Coronary artery (tissue), 2 donors: ENCODE results near the gene PCDHGC5.

Experiments
- DNase-seq: peaks from one replicate; pipeline ENCODE4 v3.0.0-alpha.2; 2017; ENCODE audit warnings: low spot score
- H3K27ac ChIP-seq, 2 donors: fragments of 200-600 bp; sonication (generic); one replicate each; pipeline ENCODE4 v1.5.1; 2016 to 2019
- H3K4me3 ChIP-seq: fragments of 200-600 bp; sonication (generic); 2 replicates; pipeline ENCODE4 v1.5.1; 2016; ENCODE audit warnings: mild to moderate bottlenecking, moderate library complexity
- TF ChIP-seq, protein P1 (sequence below): fragments of 200-600 bp; sonication (generic); IDR thresholded peaks from one replicate; pipeline ENCODE4 v1.5.1; 2019; ENCODE audit warnings: antibody characterized with exemption

The PCDHGC5 gene

DNA sequence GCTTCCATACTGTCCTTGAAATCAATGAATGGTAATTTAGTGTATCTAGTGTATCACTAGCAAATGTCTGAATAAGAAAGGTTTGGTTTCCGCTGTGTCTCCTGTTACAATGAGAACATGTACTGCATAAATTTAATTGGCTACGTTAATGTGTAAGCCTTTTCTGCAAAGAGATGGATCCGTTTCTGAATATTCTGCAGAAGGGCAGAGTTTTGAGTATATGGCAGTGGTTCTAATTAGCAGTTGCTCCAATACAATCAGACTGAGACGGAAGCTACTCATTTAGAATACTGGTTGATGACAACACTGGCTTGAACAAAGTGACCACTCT, 4.6 kb upstream of the PCDHGC5 start:
- TF ChIP-seq, protein P1, sequence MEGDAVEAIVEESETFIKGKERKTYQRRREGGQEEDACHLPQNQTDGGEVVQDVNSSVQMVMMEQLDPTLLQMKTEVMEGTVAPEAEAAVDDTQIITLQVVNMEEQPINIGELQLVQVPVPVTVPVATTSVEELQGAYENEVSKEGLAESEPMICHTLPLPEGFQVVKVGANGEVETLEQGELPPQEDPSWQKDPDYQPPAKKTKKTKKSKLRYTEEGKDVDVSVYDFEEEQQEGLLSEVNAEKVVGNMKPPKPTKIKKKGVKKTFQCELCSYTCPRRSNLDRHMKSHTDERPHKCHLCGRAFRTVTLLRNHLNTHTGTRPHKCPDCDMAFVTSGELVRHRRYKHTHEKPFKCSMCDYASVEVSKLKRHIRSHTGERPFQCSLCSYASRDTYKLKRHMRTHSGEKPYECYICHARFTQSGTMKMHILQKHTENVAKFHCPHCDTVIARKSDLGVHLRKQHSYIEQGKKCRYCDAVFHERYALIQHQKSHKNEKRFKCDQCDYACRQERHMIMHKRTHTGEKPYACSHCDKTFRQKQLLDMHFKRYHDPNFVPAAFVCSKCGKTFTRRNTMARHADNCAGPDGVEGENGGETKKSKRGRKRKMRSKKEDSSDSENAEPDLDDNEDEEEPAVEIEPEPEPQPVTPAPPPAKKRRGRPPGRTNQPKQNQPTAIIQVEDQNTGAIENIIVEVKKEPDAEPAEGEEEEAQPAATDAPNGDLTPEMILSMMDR = no peak
- Histone ChIP-seq H3K4me3 (peak overlapping the region; percentile 64), H3K27ac (no peak overlapping the region)
- no peak for DNase-seq

DNA sequence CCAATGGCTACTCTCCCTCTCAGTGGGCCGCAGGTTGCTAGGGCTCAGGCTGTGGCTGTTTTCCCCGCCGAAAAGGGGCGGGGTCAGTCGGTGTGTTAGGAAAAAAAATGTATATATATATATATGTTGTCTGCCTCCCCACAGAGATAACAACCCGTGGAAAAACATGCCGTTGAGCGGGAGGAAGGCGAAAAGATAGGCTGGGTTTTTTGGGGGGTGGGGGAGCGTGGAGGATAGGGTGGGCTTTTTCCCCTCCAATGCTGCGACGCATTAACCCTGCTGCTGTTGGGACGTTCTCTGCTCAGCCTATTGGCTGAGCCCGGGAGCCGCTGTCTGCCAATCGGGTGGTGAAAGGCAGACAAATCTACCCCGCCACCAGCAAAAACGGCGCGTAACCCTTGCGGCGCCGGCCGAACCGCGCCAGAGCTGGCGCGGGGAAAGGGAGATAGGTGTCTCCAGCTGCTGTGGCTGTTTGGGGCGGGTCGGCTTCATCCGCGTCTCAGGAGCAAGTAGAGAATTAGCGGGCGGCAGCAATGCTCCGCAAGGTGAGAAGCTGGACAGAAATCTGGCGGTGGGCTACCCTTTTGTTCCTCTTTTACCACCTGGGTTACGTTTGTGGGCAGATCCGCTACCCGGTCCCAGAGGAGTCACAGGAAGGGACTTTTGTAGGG, 4.1 kb upstream of the PCDHGC5 start, which contains the start of gene PCDHGC4:
PCDHGC4 (plus strand) TSS at position 390 of the 671 bp plus-strand sequence; CDS start at position 534, 144 bp downstream.
- H3K27ac ChIP-seq = no peak within 1 kb of the TSS
- no peak for DNase-seq
- peak within 1 kb of the TSS; percentile 64 for H3K4me3 ChIP-seq
- TF ChIP-seq, protein P1 = no peak

DNA sequence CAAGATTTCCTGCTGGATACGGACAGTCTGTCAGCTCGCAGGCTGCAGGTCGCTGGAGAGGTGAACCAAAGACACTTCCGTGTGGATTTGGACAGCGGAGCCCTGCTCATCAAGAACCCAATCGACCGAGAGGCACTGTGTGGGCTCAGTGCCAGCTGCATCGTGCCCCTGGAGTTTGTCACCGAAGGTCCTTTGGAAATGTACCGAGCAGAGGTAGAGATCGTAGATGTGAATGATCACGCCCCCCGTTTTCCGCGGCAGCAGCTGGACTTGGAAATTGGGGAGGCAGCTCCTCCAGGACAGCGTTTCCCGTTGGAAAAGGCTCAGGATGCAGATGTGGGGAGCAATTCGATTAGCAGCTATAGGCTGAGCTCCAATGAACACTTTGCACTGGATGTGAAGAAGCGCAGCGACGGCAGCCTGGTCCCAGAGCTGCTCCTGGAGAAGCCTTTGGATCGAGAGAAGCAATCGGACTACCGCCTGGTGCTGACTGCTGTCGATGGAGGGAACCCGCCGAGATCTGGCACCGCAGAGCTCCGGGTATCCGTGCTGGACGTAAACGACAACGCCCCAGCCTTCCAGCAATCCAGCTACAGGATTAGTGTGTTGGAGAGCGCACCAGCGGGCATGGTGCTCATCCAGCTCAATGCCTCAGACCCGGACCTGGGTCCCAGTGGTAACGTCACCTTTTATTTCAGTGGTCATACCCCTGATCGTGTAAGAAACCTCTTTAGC, 3.4 kb upstream of the PCDHGC5 start:
- Histone ChIP-seq H3K27ac (no peak overlapping the region), H3K4me3 (peak overlapping the region; percentile 64)
- no peak for DNase-seq
- TF ChIP-seq, protein P1 = no peak

DNA sequence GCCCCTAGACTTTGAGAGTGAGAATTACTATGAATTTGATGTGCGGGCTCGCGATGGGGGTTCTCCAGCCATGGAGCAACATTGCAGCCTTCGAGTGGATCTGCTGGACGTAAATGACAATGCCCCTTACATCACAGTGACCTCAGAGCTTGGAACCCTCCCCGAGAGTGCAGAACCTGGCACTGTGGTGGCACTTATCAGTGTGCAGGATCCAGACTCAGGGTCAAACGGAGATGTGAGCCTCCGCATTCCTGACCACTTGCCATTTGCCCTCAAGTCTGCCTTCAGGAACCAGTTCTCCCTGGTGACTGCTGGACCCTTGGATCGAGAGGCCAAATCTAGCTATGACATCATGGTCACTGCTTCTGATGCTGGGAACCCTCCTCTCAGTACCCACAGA, 2.8 kb upstream of the PCDHGC5 start:
- TF ChIP-seq, protein P1 = no peak
- H3K27ac ChIP-seq = no peak overlapping the region

DNA sequence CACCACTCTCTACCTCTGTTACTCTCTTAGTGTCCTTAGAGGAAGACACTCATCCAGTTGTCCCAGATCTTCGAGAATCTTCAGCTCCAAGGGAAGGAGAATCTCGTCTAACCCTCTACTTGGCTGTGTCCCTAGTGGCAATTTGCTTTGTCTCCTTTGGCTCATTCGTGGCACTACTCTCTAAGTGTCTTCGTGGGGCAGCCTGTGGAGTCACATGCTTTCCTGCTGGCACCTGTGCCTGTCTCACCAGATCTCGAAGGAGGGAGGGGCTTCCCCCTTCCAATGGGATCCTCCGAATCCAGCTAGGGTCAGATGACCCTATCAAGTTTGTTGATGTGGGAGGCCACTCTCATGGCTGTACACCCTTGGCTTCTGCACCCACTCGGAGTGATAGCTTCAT, 1.8 kb upstream of the PCDHGC5 start:
- TF ChIP-seq, protein P1 = no peak
- DNase-seq = no peak
- Histone ChIP-seq H3K4me3 (no peak overlapping the region), H3K27ac (no peak overlapping the region)

More for the DNA sequence above, 2.8 kb upstream of the PCDHGC5 start:
- DNase-seq = no peak
- H3K4me3 ChIP-seq = no peak overlapping the region

DNA sequence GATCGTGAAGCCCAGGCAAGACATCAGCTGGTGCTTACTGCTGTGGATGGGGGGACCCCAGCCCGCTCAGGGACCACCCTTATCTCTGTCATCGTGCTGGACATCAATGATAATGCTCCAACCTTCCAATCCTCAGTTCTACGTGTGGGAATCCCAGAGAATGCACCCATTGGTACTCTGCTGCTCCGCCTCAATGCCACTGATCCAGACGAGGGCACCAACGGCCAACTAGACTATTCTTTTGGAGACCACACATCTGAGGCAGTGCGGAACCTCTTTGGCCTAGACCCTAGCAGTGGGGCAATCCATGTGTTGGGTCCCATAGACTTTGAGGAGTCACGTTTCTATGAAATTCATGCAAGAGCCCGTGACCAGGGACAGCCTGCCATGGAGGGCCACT, 960 bp downstream of the PCDHGC5 start:
- DNase-seq = peak; percentile 43
- TF ChIP-seq, protein P1 = no peak
- no peak overlapping the region for H3K4me3 ChIP-seq
- H3K27ac ChIP-seq = peak overlapping the region in 1 of 2 donors; percentile 17

DNA sequence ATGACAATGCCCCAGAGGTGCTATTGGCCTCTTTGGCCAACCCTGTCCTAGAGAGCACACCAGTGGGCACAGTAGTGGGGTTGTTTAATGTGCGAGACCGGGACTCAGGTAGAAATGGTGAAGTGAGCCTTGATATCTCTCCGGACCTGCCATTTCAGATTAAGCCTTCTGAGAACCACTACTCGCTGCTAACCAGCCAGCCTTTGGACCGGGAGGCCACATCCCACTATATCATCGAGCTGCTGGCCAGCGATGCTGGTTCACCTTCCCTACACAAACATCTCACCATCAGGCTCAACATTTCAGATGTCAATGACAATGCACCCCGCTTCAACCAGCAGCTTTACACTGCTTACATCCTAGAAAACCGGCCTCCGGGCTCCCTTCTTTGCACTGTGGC, 1.4 kb downstream of the PCDHGC5 start:
- Histone ChIP-seq H3K27ac (no peak overlapping the region), H3K4me3 (no peak overlapping the region)
- DNase-seq = peak; percentile 47
- TF ChIP-seq, protein P1 = no peak
